Measurements from ENCODE around the gene TXLNG. TPM values are rescaled to one million over a fixed set of nuclear protein-coding genes. Genes with fewer than 3 reads are reported as not detected.

Gene TXLNG
- total RNA-seq, 4 donors from 2014 or later: 9.6 to 13.6 (median 11.9) TPM

DNA sequence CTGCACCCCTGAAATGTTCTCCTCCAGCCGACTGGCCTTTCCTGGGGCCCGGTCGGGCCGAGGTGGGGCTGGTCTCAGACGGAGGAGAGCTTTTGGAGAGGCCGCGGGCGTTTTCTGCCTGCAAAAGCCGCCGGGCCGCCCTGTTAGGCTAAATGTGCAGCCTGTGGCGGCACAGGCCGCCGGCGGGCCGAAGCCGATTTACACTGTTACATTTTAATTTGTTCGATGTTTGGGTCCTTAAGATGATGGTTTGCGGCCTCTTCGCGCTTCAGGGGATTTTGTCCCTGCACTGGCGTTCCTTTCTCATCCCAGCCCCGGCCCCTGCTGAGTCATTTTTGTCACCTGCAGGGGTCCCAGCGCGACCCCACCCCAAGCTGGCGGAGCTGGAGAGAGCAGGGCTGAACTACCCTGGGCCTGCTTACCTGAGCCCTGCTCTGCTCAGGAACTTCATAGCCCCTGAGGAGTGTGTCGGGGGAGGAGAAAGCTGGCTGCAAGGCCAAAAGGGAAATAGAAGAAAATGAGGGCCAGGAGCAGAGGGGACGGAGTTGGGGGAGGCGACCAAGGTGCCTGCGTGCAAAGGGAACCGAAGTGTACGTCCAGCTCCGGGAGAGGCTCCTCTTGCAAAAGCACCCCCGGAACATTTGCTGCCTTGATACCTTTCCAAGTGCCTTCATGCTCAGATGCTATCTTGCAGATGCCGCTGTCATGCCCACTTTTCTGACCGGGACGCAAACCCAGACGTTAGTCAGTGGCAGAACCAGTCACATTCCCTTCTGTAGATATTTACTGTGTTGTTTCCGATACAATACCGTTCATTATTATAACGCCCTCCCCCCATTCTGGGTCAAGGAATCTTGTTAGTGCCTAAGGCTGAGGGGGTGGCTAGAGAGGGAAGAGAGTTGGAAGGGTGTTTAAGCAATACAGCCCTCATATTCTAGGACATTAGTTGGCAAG, 84.9 kb downstream of the TXLNG start:
- Histone ChIP-seq H3K27me3 (no peaks in the 10 kb centered on the region), H3K4me1 (peaks cover 11 to 53% (median 45%) of the 10 kb centered on the region in 4 donors), H3K4me3 (peak overlapping the region; percentile 64 to 77 (median 68)), H3K36me3 (no peaks in the 10 kb centered on the region), H3K9me3 (no peaks in the 10 kb centered on the region), H3K27ac (replicated peaks in 1 of 4) (peak overlapping the region; percentile 87 to 88 (median 88))
- no peak for TF ChIP-seq POLR2A (IDR thresholded peaks at IDR 0.05; ENCODE audit: low read depth)
- TF ChIP-seq CTCF (IDR thresholded peaks at IDR 0.05): no peak
- TF ChIP-seq EP300 (IDR thresholded peaks at IDR 0.05): no peak
- TF ChIP-seq POLR2AphosphoS5 (IDR thresholded peaks at IDR 0.05): no peak
- intact Hi-C loops (cut with DNase I): loop anchor here (10.0 kb wide), 2 partner anchors 156 to 1016 kb away; partner anchors contain the start of genes AP1S2, CTPS2 and SYAP1
- whole genome bisulfite sequencing: 34% methylated on average over 34 of the region's 41 CpGs
- no peak for DNase-seq (ENCODE audit: extremely low spot score)

GRCh38 chrX:16873106-16873505, 86.8 kb downstream of the TXLNG start:
- intact Hi-C loops (cut with DNase I): loop anchor here (10.0 kb wide), 2 partner anchors 158 to 1018 kb away; partner anchors contain the start of genes AP1S2, CTPS2 and SYAP1
- TF ChIP-seq POLR2AphosphoS5 (IDR thresholded peaks at IDR 0.05) (no peak), CTCF (IDR thresholded peaks at IDR 0.05) (no peak), POLR2A (IDR thresholded peaks at IDR 0.05; ENCODE audit: low read depth) (no peak), EP300 (IDR thresholded peaks at IDR 0.05) (no peak)
- H3K9me3 ChIP-seq: no peaks in the 10 kb centered on the region
- no peak overlapping the region for H3K4me3 ChIP-seq
- no peaks in the 10 kb centered on the region for H3K36me3 ChIP-seq
- no peak overlapping the region for H3K27ac ChIP-seq (replicated peaks in 1 of 4)
- WGBS: 80% methylated on average over 8 of the region's 8 CpGs
- no peaks in the 10 kb centered on the region for H3K27me3 ChIP-seq
- no peak for DNase-seq (ENCODE audit: extremely low spot score)
- H3K4me1 ChIP-seq: peaks cover 7 to 36% (median 27%) of the 10 kb centered on the region in 4 donors

DNA sequence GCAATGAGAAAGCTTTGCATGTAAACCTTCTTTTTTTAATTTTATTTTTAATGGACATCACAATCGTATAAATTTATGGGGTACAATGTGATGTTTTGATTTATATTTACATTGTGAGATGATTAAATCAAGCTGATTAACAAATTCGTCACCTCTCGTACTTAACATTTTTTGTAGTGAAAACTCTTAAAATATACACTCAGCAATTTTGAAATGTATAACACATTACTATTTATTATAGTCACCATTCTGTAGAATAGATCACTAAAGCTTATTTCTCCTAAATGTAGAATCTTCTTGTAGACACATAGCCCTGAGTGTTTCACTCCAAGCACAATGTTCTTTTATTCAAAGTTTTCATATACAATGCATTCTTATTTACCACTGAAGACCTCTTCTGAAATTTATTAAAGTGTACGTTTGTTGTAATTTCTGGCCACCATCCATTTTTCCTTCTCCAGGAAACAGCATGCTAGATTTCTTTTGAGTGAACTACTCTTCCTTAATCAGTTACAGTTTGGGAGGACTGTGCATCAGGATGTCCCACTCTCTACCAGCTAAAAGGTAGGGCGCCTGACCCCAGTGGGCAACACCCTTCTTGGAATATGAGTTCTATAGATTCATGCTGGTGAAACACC, 88.3 kb downstream of the TXLNG start:
- no peaks in the 10 kb centered on the region for H3K36me3 ChIP-seq
- WGBS: 73% methylated on average over 5 of the region's 5 CpGs
- no peaks in the 10 kb centered on the region for H3K27me3 ChIP-seq

DNA sequence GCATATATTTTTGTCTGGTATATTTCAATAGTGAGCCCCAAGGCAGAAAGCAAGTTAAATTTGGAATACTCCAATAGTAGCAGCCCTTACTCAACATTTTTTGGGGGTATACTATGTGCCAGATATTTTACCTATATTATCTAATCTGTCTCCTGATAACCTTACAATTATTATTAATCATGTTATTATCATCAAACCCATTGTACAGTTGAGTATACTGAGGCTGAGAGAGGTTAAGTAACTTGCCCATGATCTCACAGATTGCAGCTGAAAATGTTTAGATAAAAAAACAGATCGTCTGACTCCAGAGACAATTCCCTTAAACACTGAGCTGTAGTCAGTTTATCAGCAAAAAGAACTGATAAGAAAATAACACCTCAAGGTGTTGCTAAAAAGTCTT, 90.4 kb downstream of the TXLNG start:
- WGBS: 55% methylated on average over 1 of the region's 1 CpG
- no peaks in the 10 kb centered on the region for H3K9me3 ChIP-seq
- H3K27ac ChIP-seq (replicated peaks in 1 of 4): no peak overlapping the region
- peaks cover 0 to 11% (median 8%) of the 10 kb centered on the region in 4 donors for H3K4me1 ChIP-seq
- no peak overlapping the region for H3K4me3 ChIP-seq
- no peak for DNase-seq (ENCODE audit: extremely low spot score)
- intact Hi-C loops (cut with DNase I): loop anchor here (10.0 kb wide), 2 partner anchors 162 to 1022 kb away; partner anchors contain the start of genes AP1S2, CTPS2 and SYAP1
- TF ChIP-seq POLR2AphosphoS5 (IDR thresholded peaks at IDR 0.05) (no peak), CTCF (IDR thresholded peaks at IDR 0.05) (no peak), EP300 (IDR thresholded peaks at IDR 0.05) (no peak), POLR2A (IDR thresholded peaks at IDR 0.05; ENCODE audit: low read depth) (no peak)
- H3K36me3 ChIP-seq: no peaks in the 10 kb centered on the region
- no peaks in the 10 kb centered on the region for H3K27me3 ChIP-seq

More for the DNA sequence above, 88.3 kb downstream of the TXLNG start:
- no peaks in the 10 kb centered on the region for H3K9me3 ChIP-seq
- no peak overlapping the region for H3K27ac ChIP-seq (replicated peaks in 1 of 4)
- no peak overlapping the region for H3K4me3 ChIP-seq
- TF ChIP-seq EP300 (IDR thresholded peaks at IDR 0.05) (no peak), POLR2AphosphoS5 (IDR thresholded peaks at IDR 0.05) (no peak), POLR2A (IDR thresholded peaks at IDR 0.05; ENCODE audit: low read depth) (no peak), CTCF (IDR thresholded peaks at IDR 0.05) (no peak)
- intact Hi-C loops (cut with DNase I): loop anchor here (10.0 kb wide), 2 partner anchors 160 to 1020 kb away; partner anchors contain the start of genes AP1S2, CTPS2 and SYAP1
- peaks cover 7 to 21% (median 18%) of the 10 kb centered on the region in 4 donors for H3K4me1 ChIP-seq
- DNase-seq (ENCODE audit: extremely low spot score): no peak
